Gastroesophageal sphincter (tissue), 3 donors: ENCODE measurements around the gene PITPNB.

ENCODE experiments used
- EP300 ChIP-seq: sonication (generic); formaldehyde crosslinking; IDR thresholded peaks from one replicate; pipeline ENCODE4 v1.6.1; 2017; ENCODE audit warnings: antibody characterized with exemption, mild to moderate bottlenecking
- POLR2A ChIP-seq, 2 donors: fragments of 450-650 bp; IDR thresholded peaks; one replicate each; pipeline ENCODE4 v1.6.1; 2017; ENCODE audit warnings: antibody characterized with exemption in 2 of 2, mild to moderate bottlenecking in 2 of 2, moderate library complexity in 1 of 2
- POLR2AphosphoS5 ChIP-seq: sonication (generic); formaldehyde crosslinking; IDR thresholded peaks from one replicate; pipeline ENCODE4 v1.6.1; 2017; ENCODE audit warnings: antibody characterized with exemption
- TF ChIP-seq, protein P1 (sequence below), 4 experiments: fragments of 200-600 bp in 2 of 4; fragments of 450-650 bp in 2 of 4; sonication (generic) in 1 of 4; IDR thresholded peaks; one replicate each; pipeline ENCODE4 v1.5.1; 2017 to 2019; ENCODE audit warnings: antibody characterized with exemption in 4 of 4, mild to moderate bottlenecking in 2 of 4, moderate library complexity in 2 of 4

DNA sequence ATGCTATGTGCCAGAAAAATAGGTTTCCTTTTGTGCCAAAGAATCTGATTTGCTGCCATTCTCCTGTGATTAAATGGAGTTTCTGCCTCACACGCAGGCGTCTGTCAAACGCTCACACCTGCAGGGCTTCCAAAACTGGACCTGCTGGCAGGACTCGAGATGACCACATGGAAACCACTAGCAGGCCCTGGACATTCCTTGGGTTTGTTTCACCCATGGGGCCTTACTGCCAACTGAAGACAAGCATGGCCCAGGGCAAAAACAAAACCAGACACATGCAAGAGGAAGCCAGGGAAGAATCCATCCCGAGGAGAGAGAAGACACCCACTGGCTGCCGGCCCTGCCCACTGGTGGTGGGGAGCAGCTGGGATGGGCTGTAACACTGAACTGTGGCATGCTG, 61.6 kb downstream of the PITPNB start:
- TF ChIP-seq, protein P1, sequence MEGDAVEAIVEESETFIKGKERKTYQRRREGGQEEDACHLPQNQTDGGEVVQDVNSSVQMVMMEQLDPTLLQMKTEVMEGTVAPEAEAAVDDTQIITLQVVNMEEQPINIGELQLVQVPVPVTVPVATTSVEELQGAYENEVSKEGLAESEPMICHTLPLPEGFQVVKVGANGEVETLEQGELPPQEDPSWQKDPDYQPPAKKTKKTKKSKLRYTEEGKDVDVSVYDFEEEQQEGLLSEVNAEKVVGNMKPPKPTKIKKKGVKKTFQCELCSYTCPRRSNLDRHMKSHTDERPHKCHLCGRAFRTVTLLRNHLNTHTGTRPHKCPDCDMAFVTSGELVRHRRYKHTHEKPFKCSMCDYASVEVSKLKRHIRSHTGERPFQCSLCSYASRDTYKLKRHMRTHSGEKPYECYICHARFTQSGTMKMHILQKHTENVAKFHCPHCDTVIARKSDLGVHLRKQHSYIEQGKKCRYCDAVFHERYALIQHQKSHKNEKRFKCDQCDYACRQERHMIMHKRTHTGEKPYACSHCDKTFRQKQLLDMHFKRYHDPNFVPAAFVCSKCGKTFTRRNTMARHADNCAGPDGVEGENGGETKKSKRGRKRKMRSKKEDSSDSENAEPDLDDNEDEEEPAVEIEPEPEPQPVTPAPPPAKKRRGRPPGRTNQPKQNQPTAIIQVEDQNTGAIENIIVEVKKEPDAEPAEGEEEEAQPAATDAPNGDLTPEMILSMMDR (IDR thresholded peaks at IDR 0.05), result peak in 1 of 4 experiments; percentile 38
- TF ChIP-seq POLR2A (IDR thresholded peaks at IDR 0.05) (no peak), POLR2AphosphoS5 (no peak), EP300 (no peak)
